T-cell (primary cell): ENCODE measurements around the gene ISLR. TPM values are rescaled to one million over a fixed set of nuclear protein-coding genes. Genes with fewer than 3 reads are reported as not detected.
A peak's percentile ranks its signal among the peaks of the same experiment; 100 is the strongest.

Source experiments
- ATAC-seq, 4 experiments: fragments of 200-7000 bp in 3 of 4; fragments of 150-1000 bp in 1 of 4; cut with Tn5 transposase; replicated peaks in 1 of 4; 1 replicate in 3 of 4; 2 replicates in 1 of 4; pipeline ENCODE4 v1.10.0; 2021; ENCODE audit warnings: moderate library complexity in 3 of 4, mild to moderate bottlenecking in 2 of 4, moderate number of reproducible peaks in 1 of 4
- CTCF ChIA-PET, 2 donors: fragments of 300-600 bp; sonication (Branson Sonifier 250); formaldehyde crosslinking; loops; one replicate each; lab custom pipeline; 2022; ENCODE audit warnings: antibody characterized with exemption in 2 of 2; lab: Charles Lee
- POLR2A ChIA-PET, 2 donors: fragments of 300-600 bp; sonication (Branson Sonifier 250); formaldehyde crosslinking; loops; one replicate each; lab custom pipeline; 2022; ENCODE audit warnings: antibody characterized with exemption in 2 of 2; lab: Charles Lee
- DNase-seq, 35 experiments: peaks; one replicate each; pipeline versions ENCODE4 v3.0.0 to v3.0.0-alpha.2; 2013 to 2023
- H3K27ac ChIP-seq: one replicate; pipeline ENCODE4 v1.5.1; 2013; ENCODE audit warnings: low read length
- H3K27me3 ChIP-seq, 2 experiments: replicated peaks in 1 of 2; 1 replicate in 1 of 2; 2 replicates in 1 of 2; pipeline versions ENCODE4 v1.6.1 to v1.7.0; 2013; ENCODE audit warnings: low read length in 1 of 2, mixed read lengths in 1 of 2; ENCODE audit not compliant: control insufficient read depth in 2 of 2, insufficient read depth in 2 of 2; ENCODE audit errors: extremely low read depth in 1 of 2
- H3K36me3 ChIP-seq, 2 donors: 1 replicate in 1 of 2; 2 replicates in 1 of 2; pipeline versions ENCODE4 v1.6.1 to v1.7.0; 2013; ENCODE audit warnings: low read length in 1 of 2; ENCODE audit not compliant: control insufficient read depth in 2 of 2, insufficient read depth in 1 of 2; ENCODE audit errors: extremely low read depth in 1 of 2
- H3K4me1 ChIP-seq, 2 experiments: 1 replicate in 1 of 2; 2 replicates in 1 of 2; pipeline versions ENCODE4 v1.6.1 to v1.7.0; 2013; ENCODE audit warnings: low read length in 2 of 2, mixed read lengths in 1 of 2; ENCODE audit not compliant: insufficient read depth in 2 of 2, control insufficient read depth in 1 of 2; ENCODE audit errors: extremely low read depth in 1 of 2
- H3K4me3 ChIP-seq, 2 donors: 1 replicate in 1 of 2; 2 replicates in 1 of 2; pipeline versions ENCODE4 v1.5.1 to v1.7.0; 2013; ENCODE audit warnings: mild to moderate bottlenecking in 2 of 2, low read length in 1 of 2, moderate library complexity in 1 of 2; ENCODE audit not compliant: control insufficient read depth in 1 of 2; ENCODE audit errors: extremely low read depth in 1 of 2
- H3K9me3 ChIP-seq: 2 replicates; pipeline ENCODE4 v1.7.0; 2013
- H3K27ac Mint-ChIP-seq, 2 donors: one replicate each; pipeline ENCODE4 v1.8.0; 2020 to 2021; ENCODE audit warnings: mild to moderate bottlenecking in 2 of 2, mixed read lengths in 2 of 2
- H3K27me3 Mint-ChIP-seq, 2 donors: one replicate each; pipeline ENCODE4 v1.8.0; 2021 to 2022; ENCODE audit warnings: mixed read lengths in 2 of 2
- H3K36me3 Mint-ChIP-seq: one replicate; pipeline ENCODE4 v1.8.0; 2021; ENCODE audit warnings: mixed read lengths
- H3K4me1 Mint-ChIP-seq, 3 donors: one replicate each; pipeline ENCODE4 v1.8.0; 2020 to 2022; ENCODE audit warnings: mixed read lengths in 3 of 3, mild to moderate bottlenecking in 1 of 3
- H3K4me3 Mint-ChIP-seq, 3 donors: one replicate each; pipeline ENCODE4 v1.8.0; 2020 to 2022; ENCODE audit warnings: mild to moderate bottlenecking in 3 of 3, mixed read lengths in 3 of 3, moderate library complexity in 3 of 3
- H3K9me3 Mint-ChIP-seq, 3 donors: one replicate each; pipeline ENCODE4 v1.8.0; 2020 to 2022; ENCODE audit warnings: mixed read lengths in 3 of 3
- WGBS: methylation state at CpG from one replicate; pipeline ENCODE4 v1.1.5; 2013; ENCODE audit warnings: missing lambda C conversion rate; ENCODE audit not compliant: insufficient coverage; 5-methylcytosine and 5-hydroxymethylcytosine counted together
- total RNA-seq, 35 experiments: library from RNA in 6 of 35; stranded (reverse) in 6 of 35; fragments of 120-200 nt in 1 of 35; gene quantifications; one replicate each; pipeline versions ENCODE4 v1.2.1 to v1.2.4 and lab custom pipeline; 2013 to 2026

The ISLR gene
- total RNA-seq, 5 donors from 2014 or later (not counting 1 experiment from before 2014, with no cell fraction given): 0.12 TPM; not detected in 4

DNA sequence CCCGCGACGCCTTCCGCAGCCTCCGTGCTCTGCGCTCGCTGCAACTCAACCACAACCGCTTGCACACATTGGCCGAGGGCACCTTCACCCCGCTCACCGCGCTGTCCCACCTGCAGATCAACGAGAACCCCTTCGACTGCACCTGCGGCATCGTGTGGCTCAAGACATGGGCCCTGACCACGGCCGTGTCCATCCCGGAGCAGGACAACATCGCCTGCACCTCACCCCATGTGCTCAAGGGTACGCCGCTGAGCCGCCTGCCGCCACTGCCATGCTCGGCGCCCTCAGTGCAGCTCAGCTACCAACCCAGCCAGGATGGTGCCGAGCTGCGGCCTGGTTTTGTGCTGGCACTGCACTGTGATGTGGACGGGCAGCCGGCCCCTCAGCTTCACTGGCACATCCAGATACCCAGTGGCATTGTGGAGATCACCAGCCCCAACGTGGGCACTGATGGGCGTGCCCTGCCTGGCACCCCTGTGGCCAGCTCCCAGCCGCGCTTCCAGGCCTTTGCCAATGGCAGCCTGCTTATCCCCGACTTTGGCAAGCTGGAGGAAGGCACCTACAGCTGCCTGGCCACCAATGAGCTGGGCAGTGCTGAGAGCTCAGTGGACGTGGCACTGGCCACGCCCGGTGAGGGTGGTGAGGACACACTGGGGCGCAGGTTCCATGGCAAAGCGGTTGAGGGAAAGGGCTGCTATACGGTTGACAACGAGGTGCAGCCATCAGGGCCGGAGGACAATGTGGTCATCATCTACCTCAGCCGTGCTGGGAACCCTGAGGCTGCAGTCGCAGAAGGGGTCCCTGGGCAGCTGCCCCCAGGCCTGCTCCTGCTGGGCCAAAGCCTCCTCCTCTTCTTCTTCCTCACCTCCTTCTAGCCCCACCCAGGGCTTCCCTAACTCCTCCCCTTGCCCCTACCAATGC, 2.0 kb downstream of the ISLR start:
- no peaks in the 10 kb centered on the region for H3K9me3 ChIP-seq
- no peaks in the 10 kb centered on the region for H3K4me1 Mint-ChIP-seq
- no peaks in the 10 kb centered on the region for H3K4me1 ChIP-seq
- H3K27ac Mint-ChIP-seq: no peak overlapping the region
- H3K9me3 Mint-ChIP-seq: no peaks in the 10 kb centered on the region
- H3K4me3 ChIP-seq: no peak overlapping the region
- DNase-seq: peak in 1 of 35 experiments; percentile 11
- H3K36me3 Mint-ChIP-seq: no peaks in the 10 kb centered on the region
- CTCF ChIA-PET: no interaction called here
- H3K27ac ChIP-seq: no peak overlapping the region
- H3K27me3 ChIP-seq: peaks cover 0 to 18% of the 10 kb centered on the region in 2 experiments
- H3K4me3 Mint-ChIP-seq: no peak overlapping the region
- POLR2A ChIA-PET: no interaction called here
- 87% methylated on average over 45 of the region's 45 CpGs for WGBS
- no peaks in the 10 kb centered on the region for H3K36me3 ChIP-seq
- H3K27me3 Mint-ChIP-seq: peaks cover 0 to 9% of the 10 kb centered on the region in 2 donors
- ATAC-seq: no peak

DNA sequence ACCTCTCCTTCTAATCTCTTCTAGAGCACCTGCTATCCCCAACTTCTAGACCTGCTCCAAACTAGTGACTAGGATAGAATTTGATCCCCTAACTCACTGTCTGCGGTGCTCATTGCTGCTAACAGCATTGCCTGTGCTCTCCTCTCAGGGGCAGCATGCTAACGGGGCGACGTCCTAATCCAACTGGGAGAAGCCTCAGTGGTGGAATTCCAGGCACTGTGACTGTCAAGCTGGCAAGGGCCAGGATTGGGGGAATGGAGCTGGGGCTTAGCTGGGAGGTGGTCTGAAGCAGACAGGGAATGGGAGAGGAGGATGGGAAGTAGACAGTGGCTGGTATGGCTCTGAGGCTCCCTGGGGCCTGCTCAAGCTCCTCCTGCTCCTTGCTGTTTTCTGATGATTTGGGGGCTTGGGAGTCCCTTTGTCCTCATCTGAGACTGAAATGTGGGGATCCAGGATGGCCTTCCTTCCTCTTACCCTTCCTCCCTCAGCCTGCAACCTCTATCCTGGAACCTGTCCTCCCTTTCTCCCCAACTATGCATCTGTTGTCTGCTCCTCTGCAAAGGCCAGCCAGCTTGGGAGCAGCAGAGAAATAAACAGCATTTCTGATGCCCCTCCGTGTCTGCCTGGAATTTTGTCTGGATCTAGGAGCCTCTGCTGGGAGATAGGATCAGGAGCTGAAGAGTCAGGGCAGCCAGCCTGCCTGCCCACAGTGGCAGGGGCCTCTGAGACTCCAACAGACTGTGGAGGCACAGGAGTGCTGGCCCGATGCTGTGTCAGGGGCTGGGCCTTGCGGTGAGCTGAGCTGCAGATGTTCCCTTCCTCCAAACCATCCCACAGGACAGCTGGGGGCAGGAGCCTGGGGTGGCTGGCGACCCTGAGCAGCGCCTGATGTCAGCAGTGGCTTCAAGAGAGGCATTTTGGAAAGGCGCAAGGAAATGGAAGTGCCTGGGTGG, 3.0 kb downstream of the ISLR start:
- no peak overlapping the region for H3K27ac Mint-ChIP-seq
- POLR2A ChIA-PET: no interaction called here
- no peak overlapping the region for H3K4me3 Mint-ChIP-seq
- H3K36me3 ChIP-seq: no peaks in the 10 kb centered on the region
- H3K27ac ChIP-seq: no peak overlapping the region
- H3K4me1 Mint-ChIP-seq: no peaks in the 10 kb centered on the region
- H3K27me3 ChIP-seq: peaks cover 0 to 18% of the 10 kb centered on the region in 2 experiments
- no peaks in the 10 kb centered on the region for H3K9me3 ChIP-seq
- no peak for DNase-seq
- H3K36me3 Mint-ChIP-seq: no peaks in the 10 kb centered on the region
- no peak for ATAC-seq
- H3K9me3 Mint-ChIP-seq: no peaks in the 10 kb centered on the region
- CTCF ChIA-PET: no interaction called here
- H3K4me1 ChIP-seq: no peaks in the 10 kb centered on the region
- 70% methylated on average over 4 of the region's 10 CpGs for WGBS
- H3K4me3 ChIP-seq: no peak overlapping the region
- H3K27me3 Mint-ChIP-seq: peaks cover 0 to 10% of the 10 kb centered on the region in 2 donors

DNA sequence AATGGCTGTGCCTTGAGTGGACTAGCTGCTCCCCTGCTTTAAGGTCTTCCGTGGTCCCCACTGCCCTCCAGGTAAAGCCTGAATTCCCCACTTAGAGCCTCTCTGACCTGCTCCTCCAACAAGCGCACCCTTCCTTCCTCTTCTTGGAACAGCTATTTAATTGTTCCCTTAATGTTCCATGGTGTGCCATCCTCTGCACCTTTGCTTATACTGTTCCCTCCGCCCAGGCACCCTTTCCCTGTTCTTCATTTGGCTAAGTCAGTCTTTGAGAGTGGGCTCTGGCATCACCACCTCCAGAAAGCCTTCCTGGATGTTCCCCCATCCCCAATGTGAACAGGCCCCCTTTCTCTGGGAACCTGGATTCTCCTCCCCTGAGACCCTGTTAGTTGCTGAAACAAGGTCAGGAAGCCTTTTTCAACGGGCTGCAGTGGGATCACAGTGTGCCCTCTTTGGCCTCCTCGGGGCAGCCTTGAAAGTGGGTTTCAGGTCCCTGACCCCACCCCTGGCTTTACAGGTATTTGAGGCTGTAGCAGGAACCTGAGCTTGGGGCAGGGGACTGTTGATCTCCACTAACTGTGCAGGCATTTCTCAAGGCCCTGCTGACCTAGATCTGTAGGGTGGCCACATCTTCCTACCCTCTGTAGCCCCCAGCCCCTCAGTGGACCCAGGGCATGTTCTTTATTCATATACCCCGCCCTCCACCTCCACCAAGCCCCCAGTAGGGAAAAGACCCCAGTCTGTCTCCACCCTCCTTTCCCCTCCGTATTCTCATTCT, 5.0 kb downstream of the ISLR start:
- 67% methylated on average over 7 of the region's 7 CpGs for WGBS
- Mint-ChIP-seq H3K4me3 (no peak overlapping the region), H3K27ac (no peak overlapping the region), H3K36me3 (no peaks in the 10 kb centered on the region), H3K4me1 (no peaks in the 10 kb centered on the region), H3K27me3 (peaks cover 0 to 14% of the 10 kb centered on the region in 2 donors), H3K9me3 (no peaks in the 10 kb centered on the region)
- Histone ChIP-seq H3K4me3 (no peak overlapping the region), H3K27ac (no peak overlapping the region), H3K27me3 (peaks cover 0 to 18% of the 10 kb centered on the region in 2 experiments), H3K9me3 (no peaks in the 10 kb centered on the region), H3K36me3 (no peaks in the 10 kb centered on the region), H3K4me1 (no peaks in the 10 kb centered on the region)
- ChIA-PET POLR2A (no interaction called here), CTCF (no interaction called here)
- no peak for DNase-seq
- ATAC-seq: no peak

DNA sequence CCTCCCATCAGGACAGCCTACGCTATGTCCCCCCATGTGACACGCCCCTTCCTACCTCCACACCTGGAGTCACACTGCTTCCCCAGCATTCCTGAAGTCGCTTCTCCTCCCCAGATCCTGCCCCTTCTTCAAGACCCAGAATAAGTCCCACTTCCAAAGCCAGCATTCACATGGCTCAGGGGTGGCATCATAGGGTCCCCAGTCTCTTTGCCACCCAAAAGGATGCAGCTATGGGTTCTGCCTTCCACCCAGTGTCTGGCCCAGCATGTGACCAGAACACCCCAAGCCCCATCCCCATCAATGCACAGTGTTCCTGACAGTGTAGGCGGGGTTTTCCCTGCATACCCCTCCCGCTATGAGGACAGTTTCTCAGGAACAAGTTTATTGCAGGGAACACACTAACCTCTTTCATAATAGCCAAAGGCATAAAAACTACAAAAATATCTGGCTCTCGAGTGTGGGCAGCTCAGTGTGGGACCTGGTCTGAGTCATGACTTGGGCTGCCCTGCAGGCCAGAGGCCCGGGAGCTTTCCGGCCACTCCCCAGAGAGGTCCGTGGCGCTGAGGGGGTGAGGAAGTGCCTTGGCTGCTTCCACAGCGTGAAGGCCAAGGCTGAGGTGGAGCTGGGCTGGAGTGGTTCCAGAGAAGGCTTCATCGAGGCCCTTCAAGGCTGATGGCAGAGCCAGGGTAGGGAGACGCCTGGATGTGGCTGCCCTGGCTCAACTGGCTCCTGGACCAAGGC, 5.8 kb downstream of the ISLR start:
- H3K27ac ChIP-seq: no peak overlapping the region
- no peaks in the 10 kb centered on the region for H3K4me1 ChIP-seq
- Mint-ChIP-seq H3K4me1 (no peaks in the 10 kb centered on the region), H3K4me3 (no peak overlapping the region), H3K27me3 (peaks cover 0 to 14% of the 10 kb centered on the region in 2 donors), H3K9me3 (no peaks in the 10 kb centered on the region), H3K27ac (no peak overlapping the region), H3K36me3 (no peaks in the 10 kb centered on the region)
- peaks cover 0 to 18% of the 10 kb centered on the region in 2 experiments for H3K27me3 ChIP-seq
- POLR2A ChIA-PET: no interaction called here
- H3K9me3 ChIP-seq: no peaks in the 10 kb centered on the region
- CTCF ChIA-PET: no interaction called here
- no peak for ATAC-seq
- no peak overlapping the region for H3K4me3 ChIP-seq
- DNase-seq: no peak
- 65% methylated on average over 13 of the region's 13 CpGs for WGBS
- H3K36me3 ChIP-seq: no peaks in the 10 kb centered on the region

DNA sequence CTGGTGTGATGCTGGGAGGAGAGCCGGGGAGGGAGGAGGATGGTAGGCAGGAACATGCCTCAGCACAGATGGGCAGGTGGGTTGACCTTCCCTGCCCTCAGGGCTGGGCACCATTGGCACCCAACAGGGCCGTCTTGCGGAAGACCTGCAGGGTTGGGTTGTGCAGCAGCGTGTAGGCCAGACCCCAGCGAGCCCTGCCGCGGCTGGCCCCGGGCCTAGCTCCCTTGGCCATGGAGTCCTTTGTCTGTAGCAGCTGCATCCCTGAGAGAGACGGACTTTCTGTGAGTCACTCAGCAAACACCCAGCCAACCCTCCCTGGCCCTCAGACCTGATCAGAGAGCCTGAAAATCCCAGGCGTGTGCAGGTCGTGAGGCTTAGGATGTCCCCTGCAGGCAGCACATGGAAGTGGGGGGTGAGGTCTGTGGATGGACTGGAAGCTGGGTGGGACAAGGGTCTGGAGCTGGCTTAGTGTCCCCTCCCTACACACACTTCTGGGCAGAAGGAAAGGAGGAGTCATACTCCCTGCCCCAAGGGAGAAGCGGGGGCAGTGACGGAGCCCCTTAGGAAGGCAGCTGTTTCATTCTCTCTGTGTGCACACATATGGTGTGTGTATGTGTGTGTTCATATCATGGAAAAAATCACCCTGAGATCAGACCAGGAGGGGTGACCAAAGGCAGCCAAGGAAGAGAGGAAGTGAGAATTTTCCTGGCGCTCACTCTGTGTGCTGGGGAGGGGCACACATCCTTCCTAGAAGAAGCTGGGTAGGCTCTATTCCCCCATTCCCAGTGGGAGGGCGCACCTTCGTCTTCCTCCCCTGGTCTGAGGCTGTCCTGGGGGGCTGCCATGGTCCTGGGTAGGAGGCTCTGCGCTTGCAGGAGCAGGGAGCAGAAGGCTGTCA, 6.7 kb downstream of the ISLR start:
- 84% methylated on average over 10 of the region's 17 CpGs for WGBS
- Histone ChIP-seq H3K9me3 (no peaks in the 10 kb centered on the region), H3K4me1 (no peaks in the 10 kb centered on the region), H3K27ac (no peak overlapping the region), H3K27me3 (peaks cover 0 to 18% of the 10 kb centered on the region in 2 experiments), H3K36me3 (no peaks in the 10 kb centered on the region), H3K4me3 (no peak overlapping the region)
- Mint-ChIP-seq H3K4me1 (no peaks in the 10 kb centered on the region), H3K4me3 (no peak overlapping the region), H3K36me3 (no peaks in the 10 kb centered on the region), H3K9me3 (no peaks in the 10 kb centered on the region), H3K27ac (no peak overlapping the region), H3K27me3 (peaks cover 0 to 14% of the 10 kb centered on the region in 2 donors)
- DNase-seq (no peak), ATAC-seq (no peak)
- ChIA-PET POLR2A (no interaction called here), CTCF (no interaction called here)
